Endothelial cell (in vitro differentiated cells): ENCODE measurements around the gene BCAN. TPM values are rescaled to one million over a fixed set of nuclear protein-coding genes. Genes with fewer than 3 reads are reported as not detected.

ENCODE experiments used
- DNase-seq: peaks from one replicate; pipeline ENCODE4 v3.0.0; 2021; ENCODE audit warnings: low spot score
- H3K27ac Mint-ChIP-seq: one replicate; pipeline ENCODE4 v1.8.0; 2021; ENCODE audit warnings: mixed read lengths, inconsistent platforms; ENCODE audit not compliant: unreplicated experiment
- H3K27me3 Mint-ChIP-seq: one replicate; pipeline ENCODE4 v1.8.0; 2021; ENCODE audit warnings: mild to moderate bottlenecking, moderate library complexity, mixed read lengths, inconsistent platforms; ENCODE audit not compliant: unreplicated experiment
- H3K36me3 Mint-ChIP-seq: one replicate; pipeline ENCODE4 v1.8.0; 2021; ENCODE audit warnings: mild to moderate bottlenecking, low read depth, mixed read lengths, inconsistent platforms; ENCODE audit not compliant: unreplicated experiment
- H3K4me1 Mint-ChIP-seq: one replicate; pipeline ENCODE4 v1.8.0; 2021; ENCODE audit warnings: mild to moderate bottlenecking, mixed read lengths, inconsistent platforms; ENCODE audit not compliant: unreplicated experiment
- H3K4me3 Mint-ChIP-seq: one replicate; pipeline ENCODE4 v1.8.0; 2021; ENCODE audit warnings: mild to moderate bottlenecking, mixed read lengths, inconsistent platforms; ENCODE audit not compliant: unreplicated experiment
- H3K9me3 Mint-ChIP-seq: one replicate; pipeline ENCODE4 v1.8.0; 2021; ENCODE audit warnings: mixed read lengths, inconsistent platforms; ENCODE audit not compliant: unreplicated experiment
- total RNA-seq: library from RNA; stranded (reverse); fragmentation: NEBNext Ultra II Directional; extraction: Animal tissue kit (Norgen Biotek cat#: 25700); gene quantifications from one replicate; pipeline ENCODE4 v1.2.1, GENCODE V29; 2021; ENCODE audit not compliant: unreplicated experiment
- TF ChIP-seq, protein P1 (sequence below): fragments of 200-600 bp; sonication (generic); IDR thresholded peaks from one replicate; pipeline ENCODE4 v1.5.0; 2021; ENCODE audit warnings: antibody characterized with exemption; ENCODE audit not compliant: unreplicated experiment

The BCAN gene
- total RNA-seq, 1 donor from 2014 or later = 0.46 TPM

DNA sequence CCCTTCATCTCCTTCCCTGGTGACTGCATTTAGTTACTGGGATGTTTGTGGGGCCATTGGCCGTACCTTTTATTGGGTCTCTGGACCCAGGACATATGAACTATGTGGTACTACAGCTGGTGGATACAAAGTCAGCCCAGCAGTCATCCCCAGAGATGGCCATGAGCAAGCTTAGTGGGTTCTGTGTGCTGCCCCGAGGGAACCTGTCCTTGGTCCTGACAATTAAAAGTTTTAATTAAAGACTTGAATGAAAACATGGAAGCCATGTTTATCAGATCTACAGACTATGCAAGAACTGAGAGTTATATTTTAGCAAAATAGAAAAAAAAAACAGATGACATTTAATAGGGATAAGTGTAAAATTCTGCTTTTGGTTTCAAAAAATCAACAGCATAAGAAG, 38.1 kb downstream of the BCAN start:
- H3K4me1 Mint-ChIP-seq = peaks cover 18% of the 10 kb centered on the region
- H3K36me3 Mint-ChIP-seq = peaks cover 5% of the 10 kb centered on the region
- no peak overlapping the region for H3K27ac Mint-ChIP-seq
- no peak for DNase-seq
- peaks cover 12% of the 10 kb centered on the region for H3K27me3 Mint-ChIP-seq
- TF ChIP-seq, protein P1, sequence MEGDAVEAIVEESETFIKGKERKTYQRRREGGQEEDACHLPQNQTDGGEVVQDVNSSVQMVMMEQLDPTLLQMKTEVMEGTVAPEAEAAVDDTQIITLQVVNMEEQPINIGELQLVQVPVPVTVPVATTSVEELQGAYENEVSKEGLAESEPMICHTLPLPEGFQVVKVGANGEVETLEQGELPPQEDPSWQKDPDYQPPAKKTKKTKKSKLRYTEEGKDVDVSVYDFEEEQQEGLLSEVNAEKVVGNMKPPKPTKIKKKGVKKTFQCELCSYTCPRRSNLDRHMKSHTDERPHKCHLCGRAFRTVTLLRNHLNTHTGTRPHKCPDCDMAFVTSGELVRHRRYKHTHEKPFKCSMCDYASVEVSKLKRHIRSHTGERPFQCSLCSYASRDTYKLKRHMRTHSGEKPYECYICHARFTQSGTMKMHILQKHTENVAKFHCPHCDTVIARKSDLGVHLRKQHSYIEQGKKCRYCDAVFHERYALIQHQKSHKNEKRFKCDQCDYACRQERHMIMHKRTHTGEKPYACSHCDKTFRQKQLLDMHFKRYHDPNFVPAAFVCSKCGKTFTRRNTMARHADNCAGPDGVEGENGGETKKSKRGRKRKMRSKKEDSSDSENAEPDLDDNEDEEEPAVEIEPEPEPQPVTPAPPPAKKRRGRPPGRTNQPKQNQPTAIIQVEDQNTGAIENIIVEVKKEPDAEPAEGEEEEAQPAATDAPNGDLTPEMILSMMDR = no peak
- H3K4me3 Mint-ChIP-seq = no peak overlapping the region
- H3K9me3 Mint-ChIP-seq = no peaks in the 10 kb centered on the region

- Mint-ChIP-seq H3K4me3 (no peak overlapping the region), H3K27me3 (peaks cover 12% of the 10 kb centered on the region), H3K9me3 (no peaks in the 10 kb centered on the region), H3K36me3 (peaks cover 5% of the 10 kb centered on the region), H3K4me1 (peaks cover 12% of the 10 kb centered on the region), H3K27ac (no peak overlapping the region)
- TF ChIP-seq, protein P1 = no peak
- DNase-seq = no peak
Observed at GRCh38 chr1:156681196-156681960, 39.5 kb downstream of the BCAN start.

GRCh38 chr1:156682166-156682890, 40.4 kb downstream of the BCAN start:
- H3K9me3 Mint-ChIP-seq = no peaks in the 10 kb centered on the region
- H3K4me1 Mint-ChIP-seq = peaks cover 12% of the 10 kb centered on the region
- no peak overlapping the region for H3K27ac Mint-ChIP-seq
- TF ChIP-seq, protein P1 = no peak
- peaks cover 10% of the 10 kb centered on the region for H3K27me3 Mint-ChIP-seq
- H3K4me3 Mint-ChIP-seq = no peak overlapping the region
- DNase-seq = peak; percentile 33
- peaks cover 5% of the 10 kb centered on the region for H3K36me3 Mint-ChIP-seq

DNA sequence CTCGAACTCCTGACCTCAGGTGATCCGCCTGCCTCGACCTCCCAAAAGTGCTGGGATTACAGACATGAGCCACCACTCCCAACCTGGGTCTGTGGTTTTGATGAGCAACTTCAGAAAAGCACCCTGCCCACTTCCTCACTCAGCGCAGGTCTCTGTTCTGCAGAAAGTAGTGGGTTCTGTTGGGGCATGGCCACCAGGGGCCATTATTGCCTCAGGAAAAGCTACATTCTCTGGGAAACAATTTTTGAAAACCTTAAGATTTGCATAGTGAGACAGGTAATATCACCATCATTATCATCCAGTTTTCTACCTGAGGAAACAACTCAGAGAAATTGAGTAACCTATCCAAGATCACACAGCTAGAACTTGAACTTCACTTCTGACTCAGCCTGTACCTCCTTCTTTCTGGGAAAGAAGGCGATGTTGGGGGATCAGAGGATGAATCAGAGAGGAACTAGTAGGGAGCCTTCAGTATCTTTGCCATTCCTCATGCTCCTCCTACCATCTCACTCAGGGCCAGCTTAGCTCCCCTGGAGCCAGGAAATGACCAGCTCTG, 42.4 kb downstream of the BCAN start:
- no peaks in the 10 kb centered on the region for H3K4me1 Mint-ChIP-seq
- no peaks in the 10 kb centered on the region for H3K36me3 Mint-ChIP-seq
- H3K9me3 Mint-ChIP-seq = no peaks in the 10 kb centered on the region
- peaks cover 13% of the 10 kb centered on the region for H3K27me3 Mint-ChIP-seq
- no peak overlapping the region for H3K4me3 Mint-ChIP-seq
- TF ChIP-seq, protein P1 = no peak
- H3K27ac Mint-ChIP-seq = no peak overlapping the region
- DNase-seq = no peak
